ENCODE measurements around the gene ALG9. TPM values are rescaled to one million over a fixed set of nuclear protein-coding genes. Genes with fewer than 3 reads are reported as not detected.

The ALG9 gene
- polyA plus RNA-seq, 1 donor from 2014 or later, result 92.1 TPM

DNA sequence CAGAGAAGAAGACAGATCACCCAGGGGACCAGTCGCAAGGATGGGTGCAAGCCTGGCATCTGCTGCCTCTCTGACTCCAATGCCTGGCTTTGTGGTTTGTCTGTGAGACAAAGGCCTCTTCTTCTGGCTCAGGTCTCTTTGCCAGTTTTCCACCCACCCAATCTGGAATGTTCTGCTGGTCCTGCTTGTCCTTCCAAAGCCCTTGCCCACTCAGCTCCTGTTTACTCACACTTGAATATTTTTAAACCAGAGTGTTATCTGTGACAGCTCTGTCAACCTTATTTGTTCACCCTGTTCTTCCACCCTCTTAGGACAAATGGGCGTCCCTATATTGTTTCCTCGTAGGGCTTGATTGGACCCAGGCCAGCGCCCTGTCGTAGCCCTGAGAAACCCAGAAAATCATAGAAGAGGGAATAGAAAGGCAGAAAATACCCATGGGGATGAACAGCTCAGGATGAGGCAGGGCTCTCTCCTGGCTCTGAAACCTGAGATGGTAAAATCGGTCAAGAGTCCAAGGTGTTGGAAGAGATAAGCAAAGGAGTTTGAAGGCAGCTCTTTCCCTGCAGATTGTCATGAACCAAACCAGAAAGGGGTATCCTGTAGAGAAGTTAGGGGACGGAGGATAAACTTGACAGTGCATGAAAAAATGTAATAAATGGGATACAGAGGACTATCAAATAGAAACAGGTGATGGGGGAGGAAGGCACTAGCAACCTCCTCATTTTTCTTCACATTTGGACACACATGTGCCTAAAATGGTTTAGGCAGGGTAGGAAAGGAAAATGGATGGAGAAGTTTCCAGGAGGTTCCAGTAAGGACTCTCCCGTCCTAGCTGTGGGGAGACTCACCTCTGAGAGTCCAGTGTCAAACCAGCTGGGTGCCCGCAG, 39.5 kb upstream of the ALG9 start:
- no peak overlapping the region for H2AFZ ChIP-seq (ENCODE audit: low read depth, low read length)
- no peaks in the 10 kb centered on the region for H3K36me3 ChIP-seq (ENCODE audit: insufficient read depth, low read length)
- no peak overlapping the region for H3K4me2 ChIP-seq (ENCODE audit: low read length)
- no peaks in the 10 kb centered on the region for H3K9me3 ChIP-seq (ENCODE audit: low read length)
- no peaks in the 10 kb centered on the region for H4K20me1 ChIP-seq (ENCODE audit: insufficient read depth)
- H3F3A ChIP-seq (ENCODE audit: insufficient read depth, low read length, poor library complexity, severe bottlenecking), result no peaks in the 10 kb centered on the region
- H3K79me2 ChIP-seq (replicated peaks; ENCODE audit: insufficient read depth, low read length), result no peaks in the 10 kb centered on the region
- H3K27me3 ChIP-seq (ENCODE audit: insufficient read depth, low read depth, low read length), result no peaks in the 10 kb centered on the region
- TF ChIP-seq MXI1 (conservative IDR thresholded peaks at IDR 0.05; ENCODE audit: poor library complexity, severe bottlenecking), result no peak
- no peak for TF ChIP-seq POLR2AphosphoS5 (IDR thresholded peaks at IDR 0.05)
- H3K27ac ChIP-seq (ENCODE audit: low read length), result no peak overlapping the region
- no peaks in the 10 kb centered on the region for H3K9me2 ChIP-seq (ENCODE audit: insufficient read depth, low read length)
- H3K4me3 ChIP-seq (ENCODE audit: low read length), result no peak overlapping the region
- no peak overlapping the region for H3K9ac ChIP-seq (ENCODE audit: low read length)

DNA sequence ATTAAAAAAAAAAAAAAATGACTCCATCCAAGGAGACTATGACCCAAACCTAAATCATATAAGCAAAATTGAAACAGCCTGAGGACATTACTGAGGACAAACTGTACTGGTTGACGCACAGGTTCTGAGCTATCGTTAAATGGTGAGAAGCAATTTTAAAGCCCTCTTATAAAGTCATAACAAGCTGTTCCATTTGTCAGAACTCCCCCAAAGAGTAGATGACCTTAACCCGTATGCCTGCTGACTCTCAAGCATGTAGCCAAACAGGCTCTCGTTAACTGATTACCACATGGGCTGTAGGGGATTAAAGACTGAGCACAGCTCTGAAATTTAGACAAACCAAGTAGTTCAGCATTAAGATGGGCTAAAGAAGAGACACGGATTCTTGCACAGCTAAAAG, 38.0 kb upstream of the ALG9 start:
- no peaks in the 10 kb centered on the region for H3K9me2 ChIP-seq (ENCODE audit: insufficient read depth, low read length)
- no peaks in the 10 kb centered on the region for H4K20me1 ChIP-seq (ENCODE audit: insufficient read depth)
- TF ChIP-seq SMC3 (conservative IDR thresholded peaks at IDR 0.05; ENCODE audit: poor library complexity) (no peak), MXI1 (conservative IDR thresholded peaks at IDR 0.05; ENCODE audit: poor library complexity, severe bottlenecking) (no peak)
- no peak overlapping the region for H3K4me2 ChIP-seq (ENCODE audit: low read length)
- no peaks in the 10 kb centered on the region for H3K9me3 ChIP-seq (ENCODE audit: low read length)
- no peaks in the 10 kb centered on the region for H3F3A ChIP-seq (ENCODE audit: insufficient read depth, low read length, poor library complexity, severe bottlenecking)
- no peaks in the 10 kb centered on the region for H3K79me2 ChIP-seq (replicated peaks; ENCODE audit: insufficient read depth, low read length)
- no peaks in the 10 kb centered on the region for H3K27me3 ChIP-seq (ENCODE audit: insufficient read depth, low read depth, low read length)
- H3K36me3 ChIP-seq (ENCODE audit: insufficient read depth, low read length), result no peaks in the 10 kb centered on the region
- H3K27ac ChIP-seq (ENCODE audit: low read length), result no peak overlapping the region
- H3K4me3 ChIP-seq (ENCODE audit: low read length), result no peak overlapping the region
- no peak overlapping the region for H3K9ac ChIP-seq (ENCODE audit: low read length)
- H2AFZ ChIP-seq (ENCODE audit: low read depth, low read length), result no peak overlapping the region

- Histone ChIP-seq H3K79me2 (replicated peaks; ENCODE audit: insufficient read depth, low read length) (no peaks in the 10 kb centered on the region), H3K27me3 (ENCODE audit: insufficient read depth, low read depth, low read length) (no peaks in the 10 kb centered on the region), H3K36me3 (ENCODE audit: insufficient read depth, low read length) (no peaks in the 10 kb centered on the region), H2AFZ (ENCODE audit: low read depth, low read length) (no peak overlapping the region), H4K20me1 (ENCODE audit: insufficient read depth) (no peaks in the 10 kb centered on the region), H3K4me2 (ENCODE audit: low read length) (no peak overlapping the region), H3F3A (ENCODE audit: insufficient read depth, low read length, poor library complexity, severe bottlenecking) (no peaks in the 10 kb centered on the region), H3K4me3 (ENCODE audit: low read length) (no peak overlapping the region), H3K9me3 (ENCODE audit: low read length) (no peaks in the 10 kb centered on the region), H3K9ac (ENCODE audit: low read length) (no peak overlapping the region), H3K9me2 (ENCODE audit: insufficient read depth, low read length) (no peaks in the 10 kb centered on the region), H3K27ac (ENCODE audit: low read length) (no peak overlapping the region)
- no peak for TF ChIP-seq REST (IDR thresholded peaks at IDR 0.05; ENCODE audit: borderline replicate concordance)
- no peak for TF ChIP-seq EP300 (conservative IDR thresholded peaks at IDR 0.05; ENCODE audit: poor library complexity, severe bottlenecking)
- TF ChIP-seq, protein P1, sequence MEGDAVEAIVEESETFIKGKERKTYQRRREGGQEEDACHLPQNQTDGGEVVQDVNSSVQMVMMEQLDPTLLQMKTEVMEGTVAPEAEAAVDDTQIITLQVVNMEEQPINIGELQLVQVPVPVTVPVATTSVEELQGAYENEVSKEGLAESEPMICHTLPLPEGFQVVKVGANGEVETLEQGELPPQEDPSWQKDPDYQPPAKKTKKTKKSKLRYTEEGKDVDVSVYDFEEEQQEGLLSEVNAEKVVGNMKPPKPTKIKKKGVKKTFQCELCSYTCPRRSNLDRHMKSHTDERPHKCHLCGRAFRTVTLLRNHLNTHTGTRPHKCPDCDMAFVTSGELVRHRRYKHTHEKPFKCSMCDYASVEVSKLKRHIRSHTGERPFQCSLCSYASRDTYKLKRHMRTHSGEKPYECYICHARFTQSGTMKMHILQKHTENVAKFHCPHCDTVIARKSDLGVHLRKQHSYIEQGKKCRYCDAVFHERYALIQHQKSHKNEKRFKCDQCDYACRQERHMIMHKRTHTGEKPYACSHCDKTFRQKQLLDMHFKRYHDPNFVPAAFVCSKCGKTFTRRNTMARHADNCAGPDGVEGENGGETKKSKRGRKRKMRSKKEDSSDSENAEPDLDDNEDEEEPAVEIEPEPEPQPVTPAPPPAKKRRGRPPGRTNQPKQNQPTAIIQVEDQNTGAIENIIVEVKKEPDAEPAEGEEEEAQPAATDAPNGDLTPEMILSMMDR (IDR thresholded peaks at IDR 0.05; ENCODE audit: poor library complexity, severe bottlenecking), result no peak
- no peak for TF ChIP-seq RAD21 (conservative IDR thresholded peaks at IDR 0.05)
- no peak for TF ChIP-seq TAF1 (IDR thresholded peaks at IDR 0.05; ENCODE audit: low read depth)
- TF ChIP-seq POLR2AphosphoS5 (IDR thresholded peaks at IDR 0.05), result no peak
- no peak for TF ChIP-seq MXI1 (conservative IDR thresholded peaks at IDR 0.05; ENCODE audit: poor library complexity, severe bottlenecking)
- TF ChIP-seq SMC3 (conservative IDR thresholded peaks at IDR 0.05; ENCODE audit: poor library complexity), result no peak
- TF ChIP-seq EZH2 (IDR thresholded peaks at IDR 0.05; ENCODE audit: borderline replicate concordance, insufficient read depth, low read length, poor library complexity, severe bottlenecking), result no peak
Measured at GRCh38 chr11:111908639-111909305, 37.4 kb upstream of the ALG9 start.

All from neural cell (in vitro differentiated cells).